Choroid plexus epithelial cell (primary cell): ENCODE measurements around the gene STRA6.
A peak's percentile ranks its signal among the peaks of the same experiment; 100 is the strongest.

Source experiments
- DNase-seq: peaks from one replicate; pipeline ENCODE4 v3.0.0-alpha.2; 2010; ENCODE audit warnings: low read depth
- H3K4me3 ChIP-seq: 2 replicates; pipeline ENCODE4 v1.5.1; 2011; ENCODE audit warnings: low read depth, mild to moderate bottlenecking, control low read depth, low read length, moderate library complexity
- CTCF ChIP-seq: conservative IDR thresholded peaks from 2 replicates; pipeline ENCODE4 v1.5.1; 2011; ENCODE audit warnings: low read depth, mild to moderate bottlenecking, control low read depth, inconsistent platforms, low read length, moderate library complexity

The STRA6 gene

GRCh38 chr15:74175271-74176191 is 27.1 kb downstream of the STRA6 start:
- H3K4me3 ChIP-seq: peak overlapping the region; percentile 46
- no peak for DNase-seq
- no peak for TF ChIP-seq CTCF

- no peak for TF ChIP-seq CTCF
- peak overlapping the region; percentile 46 for H3K4me3 ChIP-seq
These were observed 27.7 kb downstream of the STRA6 start for GRCh38 chr15:74174958-74175253.

GRCh38 chr15:74174219-74174957 is 28.2 kb downstream of the STRA6 start:
- H3K4me3 ChIP-seq: peak overlapping the region; percentile 46
- DNase-seq: peak; percentile 77
- no peak for TF ChIP-seq CTCF

More at GRCh38 chr15:74174958-74175253, 27.7 kb downstream of the STRA6 start:
- no peak for DNase-seq

GRCh38 chr15:74173380-74174218 is 29.0 kb downstream of the STRA6 start, which contains the start of gene ISLR:
Gene ISLR (plus strand): TSS chr15:74173710. CDS start chr15:74174859, 1,149 bp downstream.
- peak; percentile 75 for DNase-seq
- H3K4me3 ChIP-seq: peak within 1 kb of the TSS; percentile 46
- no peak for TF ChIP-seq CTCF

- TF ChIP-seq CTCF: peak; percentile 24
- no peak overlapping the region for H3K4me3 ChIP-seq
- DNase-seq: peak; percentile 89
These were observed 29.7 kb downstream of the STRA6 start for GRCh38 chr15:74172701-74173379.

- no peak for TF ChIP-seq CTCF
- H3K4me3 ChIP-seq: no peak overlapping the region
- DNase-seq: no peak
These were observed 30.5 kb downstream of the STRA6 start for GRCh38 chr15:74171965-74172541.
